Activated T-cell treated with anti-CD3 and anti-CD28 coated beads, Interleukin-2, amount 50 U/mL, for 24 hours (primary cell): Measurements from ENCODE around the gene TBC1D22A.
A peak's percentile ranks its signal among the peaks of the same experiment; 100 is the strongest.
"Not testable (repeated sequence)": the region's sequence is repeated elsewhere in the genome, so short reads cannot be mapped to it uniquely, and the experiment has no call there.

Source experiments
- DNase-seq: peaks from one replicate; pipeline ENCODE4 v3.0.0-alpha.2; 2020
- H3K27ac Mint-ChIP-seq: 2 replicates; pipeline ENCODE4 v1.8.0; 2020; ENCODE audit warnings: mild to moderate bottlenecking, mixed read lengths
- H3K27me3 Mint-ChIP-seq: 2 replicates; pipeline ENCODE4 v1.8.0; 2020; ENCODE audit warnings: mixed read lengths
- H3K36me3 Mint-ChIP-seq: 2 replicates; pipeline ENCODE4 v1.8.0; 2020; ENCODE audit warnings: low read depth, mixed read lengths
- H3K4me1 Mint-ChIP-seq: 2 replicates; pipeline ENCODE4 v1.8.0; 2020; ENCODE audit warnings: low read depth, mixed read lengths
- H3K4me3 Mint-ChIP-seq: 2 replicates; pipeline ENCODE4 v1.8.0; 2020; ENCODE audit warnings: mild to moderate bottlenecking, moderate library complexity, mixed read lengths
- H3K9me3 Mint-ChIP-seq: 2 replicates; pipeline ENCODE4 v1.8.0; 2020; ENCODE audit warnings: mixed read lengths

The TBC1D22A gene

GRCh38 chr22:47167056-47167455 is 404.6 kb downstream of the TBC1D22A start:
- DNase-seq, result no peak
- H3K9me3 Mint-ChIP-seq, result no peaks in the 10 kb centered on the region
- H3K27me3 Mint-ChIP-seq, result no peaks in the 10 kb centered on the region
- H3K36me3 Mint-ChIP-seq, result peaks cover 67% of the 10 kb centered on the region
- no peak overlapping the region for H3K27ac Mint-ChIP-seq
- no peaks in the 10 kb centered on the region for H3K4me1 Mint-ChIP-seq
- H3K4me3 Mint-ChIP-seq, result no peak overlapping the region

- H3K27ac Mint-ChIP-seq, H3K27me3 Mint-ChIP-seq, H3K9me3 Mint-ChIP-seq, DNase-seq, H3K4me1 Mint-ChIP-seq, H3K4me3 Mint-ChIP-seq: not testable (repeated sequence)
- peaks cover 68% of the 10 kb centered on the region for H3K36me3 Mint-ChIP-seq
Observed at GRCh38 chr22:47167921-47168320, 405.5 kb downstream of the TBC1D22A start.

GRCh38 chr22:47168441-47168840 is 406.0 kb downstream of the TBC1D22A start:
- Mint-ChIP-seq H3K36me3 (peaks cover 65% of the 10 kb centered on the region), H3K27me3 (no peaks in the 10 kb centered on the region), H3K4me1 (no peaks in the 10 kb centered on the region), H3K9me3 (no peaks in the 10 kb centered on the region), H3K27ac (no peak overlapping the region), H3K4me3 (no peak overlapping the region)
- peak; percentile 16 for DNase-seq

- Mint-ChIP-seq H3K9me3 (peaks cover 2% of the 10 kb centered on the region), H3K4me1 (no peaks in the 10 kb centered on the region), H3K27me3 (no peaks in the 10 kb centered on the region), H3K27ac (no peak overlapping the region), H3K36me3 (peaks cover 68% of the 10 kb centered on the region), H3K4me3 (no peak overlapping the region)
- peak; percentile 24 for DNase-seq
Observed at GRCh38 chr22:47168900-47169800, 406.7 kb downstream of the TBC1D22A start.

GRCh38 chr22:47169801-47170140 is 407.3 kb downstream of the TBC1D22A start:
- peaks cover 2% of the 10 kb centered on the region for H3K9me3 Mint-ChIP-seq
- H3K4me1 Mint-ChIP-seq, result no peaks in the 10 kb centered on the region
- H3K27me3 Mint-ChIP-seq, result no peaks in the 10 kb centered on the region
- peak; percentile 20 for DNase-seq
- H3K4me3 Mint-ChIP-seq, result no peak overlapping the region
- no peak overlapping the region for H3K27ac Mint-ChIP-seq
- peaks cover 64% of the 10 kb centered on the region for H3K36me3 Mint-ChIP-seq

- not testable (repeated sequence) for H3K9me3 Mint-ChIP-seq, H3K27ac Mint-ChIP-seq, H3K27me3 Mint-ChIP-seq, H3K4me1 Mint-ChIP-seq, H3K4me3 Mint-ChIP-seq
- H3K36me3 Mint-ChIP-seq, result peaks cover 70% of the 10 kb centered on the region
- peak; percentile 20 for DNase-seq
Observed at GRCh38 chr22:47170511-47171440, 408.3 kb downstream of the TBC1D22A start.

GRCh38 chr22:47171441-47172221 is 409.2 kb downstream of the TBC1D22A start:
- Mint-ChIP-seq H3K4me1 (no peaks in the 10 kb centered on the region), H3K27me3 (no peaks in the 10 kb centered on the region), H3K27ac (no peak overlapping the region), H3K4me3 (no peak overlapping the region), H3K9me3 (peaks cover 5% of the 10 kb centered on the region), H3K36me3 (peaks cover 68% of the 10 kb centered on the region)
- DNase-seq, result peak; percentile 13

- peaks cover 5% of the 10 kb centered on the region for H3K9me3 Mint-ChIP-seq
- H3K36me3 Mint-ChIP-seq, result peaks cover 66% of the 10 kb centered on the region
- no peak overlapping the region for H3K4me3 Mint-ChIP-seq
- H3K27ac Mint-ChIP-seq, result no peak overlapping the region
- DNase-seq, result peak; percentile 19
- H3K27me3 Mint-ChIP-seq, result no peaks in the 10 kb centered on the region
- no peaks in the 10 kb centered on the region for H3K4me1 Mint-ChIP-seq
Observed at GRCh38 chr22:47172771-47173534, 410.5 kb downstream of the TBC1D22A start.

- Mint-ChIP-seq H3K27me3 (no peaks in the 10 kb centered on the region), H3K27ac (no peak overlapping the region), H3K4me1 (no peaks in the 10 kb centered on the region), H3K4me3 (no peak overlapping the region), H3K9me3 (peaks cover 7% of the 10 kb centered on the region), H3K36me3 (peaks cover 72% of the 10 kb centered on the region)
- DNase-seq, result no peak
Observed at GRCh38 chr22:47173535-47174021, 411.1 kb downstream of the TBC1D22A start.

GRCh38 chr22:47174096-47174495 is 411.6 kb downstream of the TBC1D22A start:
- no peak overlapping the region for H3K27ac Mint-ChIP-seq
- H3K9me3 Mint-ChIP-seq, result peaks cover 7% of the 10 kb centered on the region
- DNase-seq, result peak; percentile 5
- no peaks in the 10 kb centered on the region for H3K27me3 Mint-ChIP-seq
- H3K4me3 Mint-ChIP-seq, result no peak overlapping the region
- H3K36me3 Mint-ChIP-seq, result peaks cover 71% of the 10 kb centered on the region
- no peaks in the 10 kb centered on the region for H3K4me1 Mint-ChIP-seq

- peak; percentile 8 for DNase-seq
- no peaks in the 10 kb centered on the region for H3K27me3 Mint-ChIP-seq
- H3K4me3 Mint-ChIP-seq, result no peak overlapping the region
- no peak overlapping the region for H3K27ac Mint-ChIP-seq
- peaks cover 8% of the 10 kb centered on the region for H3K9me3 Mint-ChIP-seq
- H3K4me1 Mint-ChIP-seq, result no peaks in the 10 kb centered on the region
- H3K36me3 Mint-ChIP-seq, result peaks cover 65% of the 10 kb centered on the region
Observed at GRCh38 chr22:47174671-47175112, 412.2 kb downstream of the TBC1D22A start.

- peaks cover 58% of the 10 kb centered on the region for H3K36me3 Mint-ChIP-seq
- DNase-seq, result no peak
- H3K4me1 Mint-ChIP-seq, result no peaks in the 10 kb centered on the region
- H3K4me3 Mint-ChIP-seq, result no peak overlapping the region
- H3K27me3 Mint-ChIP-seq, result no peaks in the 10 kb centered on the region
- no peak overlapping the region for H3K27ac Mint-ChIP-seq
- H3K9me3 Mint-ChIP-seq, result peaks cover 12% of the 10 kb centered on the region
Observed at GRCh38 chr22:47175151-47176025, 412.9 kb downstream of the TBC1D22A start.

GRCh38 chr22:47176026-47176389 is 413.6 kb downstream of the TBC1D22A start:
- peaks cover 55% of the 10 kb centered on the region for H3K36me3 Mint-ChIP-seq
- H3K27ac Mint-ChIP-seq, result no peak overlapping the region
- H3K4me3 Mint-ChIP-seq, result no peak overlapping the region
- DNase-seq, result no peak
- H3K27me3 Mint-ChIP-seq, result no peaks in the 10 kb centered on the region
- H3K9me3 Mint-ChIP-seq, result peaks cover 18% of the 10 kb centered on the region
- H3K4me1 Mint-ChIP-seq, result no peaks in the 10 kb centered on the region
